GM12801 (cell line): ENCODE results near the gene NPTN.

Experiments used
- TF ChIP-seq, protein P1 (sequence below): IDR thresholded peaks from one replicate; pipeline ENCODE4 v1.5.1; 2011; ENCODE audit warnings: control low read depth; ENCODE audit not compliant: insufficient read length; ENCODE audit errors: extremely low read depth

Gene NPTN

DNA sequence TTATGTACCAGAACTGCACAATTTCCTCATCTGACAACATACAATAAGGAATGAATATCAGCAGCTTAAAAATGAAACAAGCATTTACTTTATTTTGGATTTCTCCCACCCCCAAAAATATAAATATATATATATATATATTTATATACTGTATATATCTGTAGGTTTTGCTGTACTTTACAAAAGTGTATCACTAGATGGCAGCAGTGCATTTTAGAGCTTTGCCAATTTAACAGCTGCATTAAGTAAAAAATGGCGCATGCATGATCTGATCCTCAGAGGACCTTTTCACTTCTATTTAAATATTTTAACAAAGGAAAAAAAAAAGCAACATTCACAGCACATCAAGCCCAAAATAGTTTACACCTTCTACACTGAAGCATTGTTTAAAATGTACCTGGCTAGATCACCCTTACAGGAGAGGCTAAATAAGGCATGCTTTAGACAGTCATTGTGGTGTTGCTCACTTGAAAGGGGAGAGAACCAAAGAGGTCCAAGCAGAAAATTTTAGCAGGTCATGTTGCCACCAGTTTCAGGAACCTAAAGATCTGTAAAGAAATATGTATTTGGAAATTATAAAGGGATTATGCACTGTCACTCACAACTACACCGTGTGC is 72.6 kb downstream of the NPTN start:
- TF ChIP-seq, protein P1, sequence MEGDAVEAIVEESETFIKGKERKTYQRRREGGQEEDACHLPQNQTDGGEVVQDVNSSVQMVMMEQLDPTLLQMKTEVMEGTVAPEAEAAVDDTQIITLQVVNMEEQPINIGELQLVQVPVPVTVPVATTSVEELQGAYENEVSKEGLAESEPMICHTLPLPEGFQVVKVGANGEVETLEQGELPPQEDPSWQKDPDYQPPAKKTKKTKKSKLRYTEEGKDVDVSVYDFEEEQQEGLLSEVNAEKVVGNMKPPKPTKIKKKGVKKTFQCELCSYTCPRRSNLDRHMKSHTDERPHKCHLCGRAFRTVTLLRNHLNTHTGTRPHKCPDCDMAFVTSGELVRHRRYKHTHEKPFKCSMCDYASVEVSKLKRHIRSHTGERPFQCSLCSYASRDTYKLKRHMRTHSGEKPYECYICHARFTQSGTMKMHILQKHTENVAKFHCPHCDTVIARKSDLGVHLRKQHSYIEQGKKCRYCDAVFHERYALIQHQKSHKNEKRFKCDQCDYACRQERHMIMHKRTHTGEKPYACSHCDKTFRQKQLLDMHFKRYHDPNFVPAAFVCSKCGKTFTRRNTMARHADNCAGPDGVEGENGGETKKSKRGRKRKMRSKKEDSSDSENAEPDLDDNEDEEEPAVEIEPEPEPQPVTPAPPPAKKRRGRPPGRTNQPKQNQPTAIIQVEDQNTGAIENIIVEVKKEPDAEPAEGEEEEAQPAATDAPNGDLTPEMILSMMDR: no peak

DNA sequence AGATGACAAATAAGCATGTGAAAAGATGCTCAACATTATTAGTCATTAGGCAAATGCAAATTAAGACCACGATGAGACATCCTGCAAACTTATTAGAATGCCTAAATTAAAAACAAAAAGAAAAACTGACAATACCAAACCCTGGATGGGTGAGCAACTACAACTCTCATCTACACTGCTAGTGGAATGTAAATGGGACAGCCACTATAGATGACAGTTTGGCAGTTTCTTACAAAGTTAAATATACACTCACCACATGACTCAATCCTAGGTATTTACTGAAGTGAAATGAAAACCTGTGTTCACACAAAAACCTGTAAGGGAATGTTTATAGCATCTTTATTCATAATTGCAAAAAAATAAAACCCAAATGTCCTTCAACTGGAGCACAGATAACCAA is 74.7 kb downstream of the NPTN start:
- TF ChIP-seq, protein P1: no peak

DNA sequence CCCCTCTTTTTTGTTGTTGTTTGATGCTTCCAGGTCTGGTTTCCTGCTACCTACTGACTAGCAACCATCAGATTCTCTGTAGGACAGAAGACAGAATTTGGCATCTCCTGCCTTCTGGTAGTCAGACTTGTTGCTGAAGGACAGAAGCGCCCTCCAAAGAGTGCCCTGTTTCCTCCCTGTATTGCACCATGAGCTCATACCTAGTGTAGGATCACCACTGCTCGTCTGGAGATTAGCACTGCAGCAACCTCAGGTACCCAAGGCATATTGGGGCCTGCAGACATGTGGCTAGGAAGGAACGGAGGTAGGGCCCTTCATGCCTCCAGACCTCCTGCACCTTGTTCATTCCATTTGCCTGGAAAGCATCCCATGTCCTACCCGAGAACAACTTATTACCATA is 78.1 kb downstream of the NPTN start:
- TF ChIP-seq, protein P1: no peak

DNA sequence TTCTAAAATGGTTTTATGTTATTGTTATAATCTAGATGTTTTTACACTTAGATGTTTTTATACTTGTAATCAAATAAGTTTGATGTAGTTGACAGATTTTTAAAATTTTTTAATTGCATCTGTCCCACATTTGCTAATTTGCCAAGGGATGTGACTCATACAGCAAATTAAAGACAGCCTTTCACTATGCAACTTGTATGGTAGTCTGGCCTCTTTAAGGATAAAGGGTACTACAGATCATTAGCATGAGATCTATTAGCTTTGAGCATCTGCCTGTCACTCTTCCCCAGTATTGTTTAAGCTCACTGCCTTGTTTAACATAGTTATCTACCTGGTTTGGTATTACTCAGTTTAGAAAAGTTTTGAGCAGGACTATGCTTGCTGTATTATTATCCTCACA is 83.0 kb downstream of the NPTN start:
- TF ChIP-seq, protein P1: no peak

DNA sequence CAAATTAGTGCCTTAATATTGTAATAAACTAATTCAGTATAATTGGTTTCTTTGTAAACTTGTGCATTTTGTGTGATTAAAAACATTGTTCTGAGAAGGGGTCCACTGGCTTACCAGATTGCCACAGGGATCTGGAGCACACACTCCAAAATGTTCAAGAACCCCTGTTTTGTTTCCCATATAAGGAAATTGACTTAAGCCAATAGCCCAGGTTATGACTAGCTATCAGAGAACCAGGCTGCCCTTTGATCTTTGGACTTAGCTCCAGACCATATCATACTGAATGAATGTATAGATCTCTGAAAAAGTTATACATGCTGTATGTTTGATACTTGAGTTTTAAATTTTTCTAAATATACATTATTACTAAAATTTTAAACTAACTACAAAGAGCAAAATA is 91.7 kb downstream of the NPTN start:
- TF ChIP-seq, protein P1: no peak

DNA sequence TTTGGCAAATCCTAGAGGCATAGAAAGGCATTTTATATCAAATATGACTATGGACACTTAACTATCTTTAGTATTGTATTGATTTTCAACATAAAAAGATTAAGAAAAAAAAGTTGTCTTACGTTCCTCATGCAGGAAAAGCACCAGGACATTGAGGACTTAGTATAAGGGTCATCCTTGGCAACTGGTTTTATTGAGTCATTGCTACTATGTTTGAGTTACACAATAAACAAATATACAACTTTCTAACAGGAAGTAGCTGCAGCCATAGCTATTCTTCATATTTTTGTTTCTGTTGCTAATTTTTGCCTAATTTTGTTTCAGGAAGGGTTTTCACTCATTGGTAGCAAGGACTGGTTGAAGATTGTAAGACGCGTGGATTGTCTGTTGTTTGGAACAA is 93.0 kb downstream of the NPTN start:
- TF ChIP-seq, protein P1: no peak

DNA sequence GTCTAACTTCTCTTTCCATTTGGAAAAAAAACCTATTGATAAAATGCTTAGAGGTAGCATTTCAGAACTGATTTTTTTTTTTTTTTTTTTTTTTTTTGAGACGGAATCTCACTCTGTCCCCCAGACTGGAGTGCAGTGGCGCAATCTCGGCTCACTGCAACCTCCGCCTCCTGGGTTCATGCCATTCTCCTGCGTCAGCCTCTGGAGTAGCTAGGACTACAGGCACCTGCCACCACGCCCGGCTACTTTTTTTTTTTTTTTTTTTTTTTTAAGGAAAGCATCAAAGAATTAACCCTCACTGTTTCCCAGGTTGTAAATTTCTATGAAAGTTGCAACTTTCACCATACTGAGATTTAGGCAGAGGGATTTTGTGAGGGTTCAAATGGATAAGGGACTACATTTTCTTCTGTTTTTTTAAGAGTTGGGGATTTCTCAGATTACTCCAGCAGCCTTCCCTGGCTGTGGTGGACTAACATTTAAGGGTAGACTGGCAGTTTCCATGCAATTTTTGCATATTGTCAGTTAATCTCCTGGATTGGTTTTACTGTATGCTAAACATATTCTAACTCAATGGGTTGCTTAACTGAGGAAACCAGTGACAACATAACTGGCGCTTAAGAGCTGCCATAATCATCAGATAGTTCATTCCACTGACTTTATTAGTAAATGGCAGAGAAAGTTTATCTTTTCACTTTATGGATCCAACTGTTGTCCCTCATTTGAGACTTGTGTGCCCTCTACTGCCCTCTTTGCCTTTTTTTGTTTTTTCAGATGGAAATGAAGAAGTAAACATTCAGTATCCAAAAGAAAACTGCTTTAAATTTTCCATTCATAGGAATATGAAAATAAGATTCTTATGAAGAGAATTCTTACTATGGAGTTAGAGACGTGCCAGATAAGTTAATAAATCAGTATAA is 93.7 kb downstream of the NPTN start:
- TF ChIP-seq, protein P1: no peak
